Activated T-cell treated with anti-CD3 and anti-CD28 coated beads for 24 hours (primary cell): ENCODE results near the gene CD59.

Experiments used
- DNase-seq: peaks from one replicate; pipeline ENCODE4 v3.0.0-alpha.2; 2020; ENCODE audit warnings: low read depth

CD59 gene, protein sequence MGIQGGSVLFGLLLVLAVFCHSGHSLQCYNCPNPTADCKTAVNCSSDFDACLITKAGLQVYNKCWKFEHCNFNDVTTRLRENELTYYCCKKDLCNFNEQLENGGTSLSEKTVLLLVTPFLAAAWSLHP

DNA sequence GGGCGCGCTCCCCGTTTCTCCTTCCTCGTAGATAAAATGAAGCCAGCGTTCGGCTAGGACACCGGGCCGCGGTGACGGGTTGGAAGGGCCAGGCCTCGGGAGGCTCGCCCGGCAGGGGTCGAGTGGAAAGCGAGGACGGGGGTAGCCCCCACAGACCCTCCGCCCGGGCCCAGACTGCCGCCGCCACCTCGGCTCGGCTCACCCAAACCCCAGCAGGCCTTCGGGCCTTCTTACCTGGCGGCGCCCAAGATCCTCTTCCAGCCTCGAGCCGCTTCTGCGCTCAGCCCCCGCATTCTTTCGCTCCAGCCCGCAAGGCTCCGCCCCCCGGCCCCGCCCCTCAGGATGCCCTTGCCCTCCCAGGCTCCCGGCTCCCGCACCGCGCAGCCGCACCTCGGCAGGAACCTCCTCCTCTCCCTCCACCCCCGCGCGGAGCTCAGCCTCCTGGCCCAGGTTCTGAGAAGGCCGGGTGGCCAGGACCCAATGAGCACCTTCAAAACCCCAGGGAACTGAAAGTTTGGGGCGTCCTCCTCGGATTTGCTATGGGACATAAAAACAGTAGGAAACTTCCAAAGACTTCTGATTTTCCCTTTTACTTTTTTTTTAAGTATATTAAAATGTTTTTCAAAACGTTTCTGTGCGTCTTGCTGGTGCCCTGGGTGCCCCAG is at the start of gene CD59:
Gene CD59, minus strand, starts transcription at position 276 of the 665 bp plus-strand sequence. CDS start 13,978 bp downstream, outside the sequence.
- DNase-seq = peak; percentile 84

DNA sequence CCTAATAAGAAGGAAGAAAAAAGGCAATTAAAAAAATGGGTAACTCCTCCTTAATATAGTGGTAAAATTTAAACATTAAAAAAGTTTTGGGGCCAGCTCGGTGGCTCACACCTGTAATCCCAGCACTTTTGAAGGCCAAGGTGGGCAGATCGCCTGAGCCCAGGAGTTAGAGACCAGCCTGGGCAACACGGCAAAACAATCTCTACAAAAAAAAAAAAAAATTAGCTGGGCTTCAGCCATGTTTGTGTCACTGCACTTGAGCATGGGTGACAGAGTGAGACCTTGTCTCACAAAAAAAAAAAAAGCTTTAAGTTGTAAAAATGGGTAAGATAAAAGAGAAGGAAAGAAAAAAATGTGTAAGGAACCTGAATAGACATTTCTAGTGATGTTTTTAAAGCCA is 49.4 kb upstream of the CD59 start:
- no peak for DNase-seq

GRCh38 chr11:33779849-33780528 is 43.8 kb upstream of the CD59 start:
- DNase-seq = no peak

- no peak for DNase-seq
Measured at GRCh38 chr11:33778675-33779074, 42.5 kb upstream of the CD59 start.

DNA sequence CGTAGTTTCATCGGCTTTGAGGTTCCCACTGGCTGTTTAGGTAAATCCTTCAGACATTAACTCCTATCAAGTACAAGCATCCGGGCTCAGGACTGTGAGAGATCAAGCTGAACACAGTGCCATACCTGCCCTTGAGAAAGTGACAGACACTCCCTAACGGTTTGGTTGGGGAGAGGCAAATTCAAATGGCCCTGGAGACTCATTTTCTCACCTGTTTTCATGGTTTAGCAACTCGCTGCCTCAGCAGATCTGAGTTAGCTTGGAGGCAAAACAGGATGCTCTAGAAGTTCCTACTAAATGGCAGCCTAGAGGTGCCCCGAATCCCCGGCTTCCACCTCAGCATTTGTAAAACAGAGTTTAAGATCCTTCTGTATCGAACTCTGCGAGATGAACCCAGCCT is 41.7 kb upstream of the CD59 start:
- DNase-seq = no peak

GRCh38 chr11:33775832-33776470 is 39.7 kb upstream of the CD59 start:
- DNase-seq = no peak

GRCh38 chr11:33775467-33775807 is 39.2 kb upstream of the CD59 start:
- DNase-seq = no peak

GRCh38 chr11:33774736-33775466 is 38.7 kb upstream of the CD59 start:
- DNase-seq = no peak

DNA sequence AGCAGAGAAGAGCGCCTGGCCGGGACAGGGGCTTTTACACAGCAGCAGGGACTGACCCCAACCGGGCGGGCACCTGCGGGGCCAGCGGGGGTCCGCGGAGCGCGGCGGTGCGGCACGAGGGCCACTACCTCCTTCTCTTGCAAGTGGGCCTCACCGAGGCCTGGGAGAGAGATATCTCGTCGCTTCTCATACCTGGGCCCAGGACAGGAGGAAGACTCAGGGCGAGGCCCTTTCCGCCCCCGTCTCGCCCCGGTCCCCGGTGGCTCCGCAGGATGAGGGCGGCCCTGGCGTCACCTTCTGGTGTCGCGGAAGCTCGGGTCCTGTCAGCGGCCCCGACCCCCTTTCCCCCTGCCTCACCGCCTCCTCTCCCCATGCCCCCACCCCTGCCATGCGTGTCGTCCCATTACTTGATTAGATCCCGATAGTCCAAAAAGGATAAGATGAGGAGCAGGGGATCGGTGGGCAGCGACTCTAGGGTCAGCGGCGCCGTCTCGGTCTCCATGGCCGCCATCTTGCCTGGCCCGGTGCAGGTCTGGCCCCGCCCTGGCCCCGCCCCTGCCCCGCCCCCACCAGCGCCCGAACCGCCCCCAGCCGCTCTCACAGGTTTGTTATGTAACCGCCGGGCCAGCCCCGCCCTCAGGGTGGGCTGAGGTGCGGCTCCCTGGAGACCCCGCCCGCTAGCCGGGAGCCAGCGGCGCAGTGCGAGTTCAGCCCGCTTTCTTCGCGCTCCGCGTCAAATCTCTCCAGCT is 37.9 kb upstream of the CD59 start, which contains the start of gene FBXO3:
Gene FBXO3, minus strand, starts transcription at position 534 of the 749 bp plus-strand sequence. Its CDS starts 23 bp downstream, at position 511.
- peak; percentile 74 for DNase-seq

DNA sequence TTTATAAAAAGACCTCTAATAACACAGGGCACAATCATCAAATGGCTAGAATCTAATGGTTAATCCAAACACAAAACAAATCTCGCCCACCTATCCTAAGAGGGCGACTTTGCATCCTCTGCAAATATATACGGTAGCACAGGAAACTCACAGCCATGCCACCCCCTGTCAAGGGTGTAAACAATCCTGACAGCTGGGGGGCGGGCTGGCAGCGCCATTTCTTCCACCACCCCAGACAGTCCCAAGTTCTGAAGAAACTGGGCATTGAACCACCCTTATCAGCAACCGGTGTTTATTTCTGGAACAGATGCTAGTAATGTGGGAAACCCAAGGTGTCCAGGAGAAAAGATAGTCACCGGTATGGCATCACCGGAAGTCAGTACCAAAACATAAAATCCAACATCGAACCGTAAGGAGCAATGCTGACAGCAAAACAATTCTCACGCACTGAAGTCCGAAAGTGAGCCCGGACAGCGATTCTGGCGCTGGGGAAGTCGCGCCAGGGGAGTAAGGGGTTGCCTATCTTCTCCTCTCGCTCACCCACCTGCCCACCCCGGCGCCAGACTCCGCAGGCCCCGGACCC is 37.3 kb upstream of the CD59 start:
- DNase-seq = no peak

DNA sequence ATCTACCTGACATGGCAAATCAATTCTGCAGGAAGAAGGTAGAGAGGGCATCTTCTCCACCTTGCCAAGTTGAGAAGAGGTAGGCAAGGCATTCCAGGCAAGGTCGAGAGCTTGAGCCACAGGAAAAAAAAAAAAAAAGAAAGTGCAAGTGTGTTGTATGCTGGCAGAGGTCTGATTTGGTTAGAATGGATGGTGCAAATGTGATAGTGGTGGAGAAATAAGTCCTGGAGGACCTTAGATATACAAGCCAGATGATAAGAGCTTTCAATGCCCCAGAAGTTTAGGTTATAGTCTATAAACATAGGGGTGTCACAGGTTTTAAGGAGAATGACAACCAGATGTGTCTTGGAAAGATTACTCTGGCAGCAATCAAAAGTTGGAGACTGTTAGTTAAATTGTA is 36.6 kb upstream of the CD59 start:
- no peak for DNase-seq

- no peak for DNase-seq
Measured at GRCh38 chr11:33772300-33772699, 36.1 kb upstream of the CD59 start.

GRCh38 chr11:33770236-33770635 is 34.0 kb upstream of the CD59 start:
- DNase-seq = no peak

DNA sequence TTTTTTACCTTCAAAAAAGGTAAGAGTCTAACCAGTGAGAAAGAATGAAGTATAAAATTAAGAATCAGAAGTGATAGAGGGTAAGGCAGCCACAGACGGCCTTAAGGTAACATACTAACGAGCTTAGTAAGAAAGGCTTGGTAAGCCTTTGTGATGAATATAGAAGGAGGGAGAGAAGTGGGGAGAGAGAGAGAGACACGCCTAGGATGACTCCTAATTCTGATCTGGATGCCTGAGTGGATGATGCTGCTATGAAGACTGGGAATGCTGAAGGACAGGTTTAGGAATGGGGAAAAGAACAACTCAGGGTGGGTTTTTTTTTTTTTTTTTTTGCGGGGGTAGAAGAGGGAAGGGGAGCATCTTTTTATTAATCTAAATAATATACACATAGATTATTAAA is 33.3 kb upstream of the CD59 start:
- no peak for DNase-seq

DNA sequence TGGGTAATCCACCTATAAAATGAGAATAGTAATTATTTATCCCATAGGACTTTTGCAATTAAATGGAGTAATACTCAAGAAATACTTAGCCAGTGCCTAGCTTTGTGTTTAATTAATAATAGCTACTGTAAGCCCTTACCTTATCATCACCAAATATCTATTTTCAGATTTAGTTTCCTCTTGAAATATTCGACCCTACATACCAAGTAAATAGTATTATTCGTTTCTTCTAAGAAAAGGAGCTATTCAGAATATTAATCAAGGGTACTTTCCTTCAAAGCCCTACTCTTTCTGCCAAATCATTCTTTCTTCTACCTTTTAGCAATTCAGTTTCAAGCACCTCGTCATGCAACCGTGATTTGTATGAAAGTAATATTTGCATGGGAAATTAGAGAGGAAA is 31.4 kb upstream of the CD59 start:
- no peak for DNase-seq

- DNase-seq = no peak
Measured at GRCh38 chr11:33766085-33766484, 29.9 kb upstream of the CD59 start.

GRCh38 chr11:33761471-33761870 is 25.2 kb upstream of the CD59 start:
- DNase-seq = no peak

- no peak for DNase-seq
Measured at GRCh38 chr11:33753304-33753967, 17.2 kb upstream of the CD59 start.

- no peak for DNase-seq
Measured at GRCh38 chr11:33751878-33752277, 15.7 kb upstream of the CD59 start.

GRCh38 chr11:33747979-33748378 is 11.8 kb upstream of the CD59 start:
- DNase-seq = no peak

GRCh38 chr11:33743291-33743690 is 7.1 kb upstream of the CD59 start:
- DNase-seq = no peak
